ENCODE measurements around the gene PPP2R5C. TPM values are rescaled to one million over a fixed set of nuclear protein-coding genes. Genes with fewer than 3 reads are reported as not detected.

The PPP2R5C gene
- total RNA-seq, 4 donors from 2014 or later = 66.2 to 211 (median 116) TPM

GRCh38 chr14:101873076-101873825, 111.7 kb downstream of the PPP2R5C start:
- WGBS, 2 donors (ENCODE audit: low coverage in 1 of 2) = 84 to 87% methylated on average over 3 of the region's 3 CpGs
- peaks cover 23 to 62% (median 40%) of the 10 kb centered on the region in 4 donors for H3K4me1 ChIP-seq
- H3K27me3 ChIP-seq = no peaks in the 10 kb centered on the region
- H3K27ac ChIP-seq = peak overlapping the region in 2 of 4 donors; percentile 6 to 33
- no peaks in the 10 kb centered on the region for H3K9me3 ChIP-seq
- no peak for DNase-seq
- intact Hi-C loops (cut with DNase I; ENCODE audit: low total_unique reads) = no loop called here
- H3K4me3 ChIP-seq = no peak overlapping the region
- TF ChIP-seq POLR2AphosphoS5 (IDR thresholded peaks at IDR 0.05) (no peak), EP300 (IDR thresholded peaks at IDR 0.05; ENCODE audit: low read depth) (no peak), CTCF (IDR thresholded peaks at IDR 0.05) (no peak), POLR2A (IDR thresholded peaks at IDR 0.05) (no peak)
- in situ Hi-C loops (cut with MboI; ENCODE audit: low pct_ligation_motif_present in 1 of 4, low pct_unique_long_range_greater_than_20kb in 1 of 4, low sequenced_read_pairs in 3 of 4) = no loop called here
- no peaks in the 10 kb centered on the region for H3K36me3 ChIP-seq

- no peak overlapping the region for H3K4me3 ChIP-seq
- no peaks in the 10 kb centered on the region for H3K9me3 ChIP-seq
- intact Hi-C loops (cut with DNase I; ENCODE audit: low total_unique reads) (no loop called here), in situ Hi-C loops (cut with MboI; ENCODE audit: low pct_ligation_motif_present in 1 of 4, low pct_unique_long_range_greater_than_20kb in 1 of 4, low sequenced_read_pairs in 3 of 4) (no loop called here)
- no peak for DNase-seq
- 54 to 62% methylated on average over 4 of the region's 4 CpGs for WGBS, 2 donors (ENCODE audit: low coverage in 1 of 2)
- TF ChIP-seq CTCF (IDR thresholded peaks at IDR 0.05) (no peak), POLR2A (IDR thresholded peaks at IDR 0.05) (no peak), POLR2AphosphoS5 (IDR thresholded peaks at IDR 0.05) (no peak), EP300 (IDR thresholded peaks at IDR 0.05; ENCODE audit: low read depth) (no peak)
- H3K36me3 ChIP-seq = no peaks in the 10 kb centered on the region
- H3K27ac ChIP-seq = peak overlapping the region in 1 of 4 donors; percentile 6
- H3K27me3 ChIP-seq = no peaks in the 10 kb centered on the region
- peaks cover 25 to 62% (median 44%) of the 10 kb centered on the region in 4 donors for H3K4me1 ChIP-seq
These were observed 112.5 kb downstream of the PPP2R5C start for GRCh38 chr14:101873991-101874390.

- intact Hi-C loops (cut with DNase I; ENCODE audit: low total_unique reads) = no loop called here
- Histone ChIP-seq H3K9me3 (no peaks in the 10 kb centered on the region), H3K27me3 (no peaks in the 10 kb centered on the region), H3K36me3 (no peaks in the 10 kb centered on the region), H3K27ac (peak overlapping the region; percentile 67 to 77 (median 72)), H3K4me3 (no peak overlapping the region), H3K4me1 (peaks cover 28 to 64% (median 47%) of the 10 kb centered on the region in 4 donors)
- 68 to 81% methylated on average over 7 to 8 of the region's 8 CpGs for WGBS, 2 donors (ENCODE audit: low coverage in 1 of 2)
- no peak for DNase-seq
- in situ Hi-C loops (cut with MboI; ENCODE audit: low pct_ligation_motif_present in 1 of 4, low pct_unique_long_range_greater_than_20kb in 1 of 4, low sequenced_read_pairs in 3 of 4) = no loop called here
- TF ChIP-seq POLR2AphosphoS5 (IDR thresholded peaks at IDR 0.05) = no peak
- TF ChIP-seq CTCF (IDR thresholded peaks at IDR 0.05) = no peak
- no peak for TF ChIP-seq POLR2A (IDR thresholded peaks at IDR 0.05)
- no peak for TF ChIP-seq EP300 (IDR thresholded peaks at IDR 0.05; ENCODE audit: low read depth)
These were observed 113.7 kb downstream of the PPP2R5C start for GRCh38 chr14:101875041-101875726.

GRCh38 chr14:101875727-101876554, 114.4 kb downstream of the PPP2R5C start:
- Histone ChIP-seq H3K4me1 (peaks cover 28 to 64% (median 47%) of the 10 kb centered on the region in 4 donors), H3K27ac (peak overlapping the region; percentile 67 to 77 (median 72))

More at GRCh38 chr14:101875727-101876554, 114.4 kb downstream of the PPP2R5C start:
- intact Hi-C loops (cut with DNase I; ENCODE audit: low total_unique reads) (no loop called here), in situ Hi-C loops (cut with MboI; ENCODE audit: low pct_ligation_motif_present in 1 of 4, low pct_unique_long_range_greater_than_20kb in 1 of 4, low sequenced_read_pairs in 3 of 4) (no loop called here)
- Histone ChIP-seq H3K27me3 (no peaks in the 10 kb centered on the region), H3K4me3 (no peak overlapping the region), H3K9me3 (no peaks in the 10 kb centered on the region), H3K36me3 (no peaks in the 10 kb centered on the region)
- TF ChIP-seq EP300 (IDR thresholded peaks at IDR 0.05; ENCODE audit: low read depth) = no peak
- TF ChIP-seq POLR2A (IDR thresholded peaks at IDR 0.05) = no peak
- TF ChIP-seq POLR2AphosphoS5 (IDR thresholded peaks at IDR 0.05) = no peak
- TF ChIP-seq CTCF (IDR thresholded peaks at IDR 0.05) = no peak
- DNase-seq = no peak
- WGBS, 2 donors (ENCODE audit: low coverage in 1 of 2) = 37 to 46% methylated on average over 8 of the region's 8 CpGs

All from transverse colon (tissue), 4 donors.